Lung microvascular endothelial cell (primary cell): ENCODE data around the gene PRDM4. TPM values are rescaled to one million over a fixed set of nuclear protein-coding genes. Genes with fewer than 3 reads are reported as not detected.
"Not testable (repeated sequence)": the region's sequence is repeated elsewhere in the genome, so short reads cannot be mapped to it uniquely, and the experiment has no call there.

Experiments used
- DNase-seq, 2 donors: peaks; one replicate each; pipeline versions ENCODE4 v3.0.0 to v3.0.0-alpha.2; 2010; ENCODE audit warnings: low read depth in 2 of 2
- total RNA-seq: library from RNA; depleted of rRNA; stranded (reverse); fragments of >200 nt; gene quantifications from 2 replicates; pipeline ENCODE4 v1.2.1, GENCODE V29; 2014

PRDM4 gene
- total RNA-seq, 1 donor from 2014 or later = 19.2 TPM

- DNase-seq = no peak
Observed at GRCh38 chr12:107774349-107775029, 13.6 kb upstream of the PRDM4 start, which contains the start of gene ASCL4. ASCL4 (plus strand) TSS chr12:107774704; CDS start chr12:107775219, 515 bp downstream.

DNA sequence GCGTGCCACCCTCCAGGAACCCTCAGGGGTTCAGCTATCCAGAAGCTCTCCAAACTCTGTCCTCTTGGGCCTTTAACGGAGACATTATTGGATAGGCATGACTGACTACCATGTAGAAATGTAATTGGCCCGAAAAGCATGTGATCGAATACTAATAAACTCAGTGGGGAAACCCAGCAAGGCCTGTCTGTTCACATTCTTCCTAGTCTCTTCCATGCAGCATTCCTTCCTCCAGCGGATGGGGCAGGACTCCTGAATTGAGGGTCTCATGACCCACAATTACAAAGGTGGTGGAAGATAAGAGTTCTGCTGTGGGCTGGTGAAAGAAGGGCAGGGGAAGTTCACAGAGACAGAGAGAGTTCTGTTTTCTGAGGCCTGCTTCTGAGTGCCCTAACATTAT lies 6.5 kb upstream of the PRDM4 start:
- DNase-seq = no peak

DNA sequence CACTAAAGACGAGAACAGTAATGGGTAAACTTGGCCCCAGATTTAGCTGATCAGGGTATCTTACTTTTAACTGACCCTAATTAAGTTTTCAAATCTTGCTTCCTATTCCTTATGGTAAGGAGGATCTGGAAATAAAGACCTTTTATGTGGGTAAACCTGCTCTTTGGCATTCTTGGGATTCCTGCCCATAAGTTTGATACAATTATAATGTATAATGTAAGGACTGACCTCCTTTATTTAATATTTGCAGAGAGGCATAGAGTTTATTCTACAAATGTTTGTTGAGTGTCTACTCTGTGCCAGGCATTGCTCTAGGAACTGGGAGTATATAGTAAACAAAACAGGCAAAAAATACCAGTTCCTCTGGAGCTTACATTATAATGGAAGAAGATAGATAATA lies 4.4 kb upstream of the PRDM4 start:
- DNase-seq = no peak

GRCh38 chr12:107764626-107765025 lies 3.7 kb upstream of the PRDM4 start:
- no peak for DNase-seq

DNA sequence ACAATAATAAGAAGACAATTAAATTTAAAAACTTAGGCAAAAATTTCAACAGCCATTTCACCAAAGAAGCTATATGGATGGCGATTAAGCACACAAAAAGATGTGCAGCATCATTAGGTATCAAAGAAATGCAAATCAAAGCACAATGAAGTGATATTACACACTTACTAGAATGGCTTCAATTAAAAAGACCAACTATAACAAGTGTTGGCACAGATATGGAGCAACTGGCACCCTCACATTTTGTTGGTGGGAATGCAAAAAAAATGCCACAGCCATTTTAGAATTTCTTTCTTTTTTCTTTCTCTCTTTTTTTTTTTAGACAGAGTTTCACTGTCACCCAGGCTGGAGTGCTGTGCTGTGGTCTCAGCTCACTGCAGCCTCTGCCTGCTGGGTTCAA lies 1.9 kb upstream of the PRDM4 start:
- DNase-seq = no peak

DNA sequence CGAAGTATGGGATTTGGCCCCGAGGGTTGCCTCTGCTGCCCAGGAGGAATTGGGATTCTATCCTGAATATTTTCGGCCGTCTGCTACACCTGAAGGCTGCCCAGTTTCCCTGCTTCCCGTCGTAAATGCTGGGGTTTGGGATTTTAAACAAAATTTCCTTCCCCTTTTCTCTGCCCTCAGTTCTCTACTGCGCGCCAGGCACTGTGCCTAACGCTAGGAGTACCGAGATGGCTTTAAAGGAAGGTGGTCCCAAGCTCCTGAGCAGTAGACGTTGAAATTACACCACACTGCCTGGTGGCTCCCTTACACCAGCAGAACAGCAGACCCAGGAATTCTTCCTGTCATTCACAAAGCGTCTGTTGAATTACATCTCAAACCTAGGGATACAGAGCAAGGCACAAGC lies 566 bp upstream of the PRDM4 start:
- no peak for DNase-seq

GRCh38 chr12:107760207-107760808 lies 629 bp downstream of the PRDM4 start:
- peak; percentile 34 for DNase-seq

DNA sequence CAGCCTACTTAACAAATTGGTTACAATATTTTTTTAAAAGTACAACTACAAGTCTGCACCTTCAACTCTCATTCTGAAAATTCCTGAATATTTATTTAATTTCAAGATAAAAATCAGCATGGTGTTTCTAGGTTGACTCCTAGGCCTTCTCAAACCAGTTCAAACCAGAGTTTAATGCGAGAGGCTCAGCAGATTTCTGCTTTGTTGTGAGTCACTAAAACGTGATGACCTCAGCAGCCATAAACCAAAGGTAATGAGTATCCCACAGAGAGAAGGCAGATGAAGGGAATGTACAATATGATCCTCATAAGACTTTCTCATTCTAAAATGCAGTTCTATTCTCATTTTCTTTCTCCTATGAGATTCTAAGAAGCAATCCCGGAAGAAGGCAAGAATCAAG lies 1.5 kb downstream of the PRDM4 start:
- peak; percentile 62 to 84 for DNase-seq

GRCh38 chr12:107749083-107749482 lies 11.9 kb downstream of the PRDM4 start:
- peak in 1 of 2 donors; percentile 21 for DNase-seq

GRCh38 chr12:107748472-107748871 lies 12.5 kb downstream of the PRDM4 start:
- peak; percentile 17 to 85 for DNase-seq

GRCh38 chr12:107736914-107737313 lies 24.0 kb downstream of the PRDM4 start:
- DNase-seq = no peak

DNA sequence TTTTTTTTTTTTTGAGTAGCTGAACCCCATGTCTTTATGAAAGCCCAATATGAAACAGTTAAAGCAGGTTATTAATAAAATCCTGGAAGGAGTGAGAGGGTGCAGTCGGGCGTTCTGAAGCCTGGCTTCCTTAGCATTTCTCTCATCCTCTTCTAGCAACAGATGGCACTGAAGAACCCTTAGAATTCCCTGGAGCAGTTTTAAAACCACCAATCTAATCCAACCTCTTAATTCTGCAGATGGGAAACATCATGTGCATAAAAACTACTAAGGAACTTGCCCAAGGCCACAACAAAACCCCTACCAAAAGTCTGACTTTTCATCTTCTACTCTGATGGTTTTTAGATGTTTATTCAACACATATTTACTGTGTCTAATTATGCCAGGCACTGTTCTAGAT lies 25.2 kb downstream of the PRDM4 start:
- DNase-seq = no peak

DNA sequence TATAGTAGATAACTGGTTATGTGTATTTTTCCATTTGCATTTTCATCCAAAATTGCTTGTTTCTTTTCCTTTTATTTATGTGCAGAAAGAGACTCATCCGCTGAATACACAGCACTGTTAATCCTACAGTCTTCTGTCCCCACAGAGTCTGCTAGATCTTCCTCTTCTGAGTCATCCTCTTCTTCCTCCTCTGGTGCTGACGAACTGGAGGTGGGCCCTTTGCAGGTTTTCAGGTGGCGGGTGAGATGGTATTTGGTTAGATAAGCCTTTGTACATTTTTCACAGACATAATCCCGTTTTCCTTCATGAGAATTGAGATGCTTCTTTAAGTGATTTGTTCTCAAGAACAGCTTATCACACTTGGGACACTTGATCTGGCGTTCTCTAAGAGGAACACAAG lies 26.8 kb downstream of the PRDM4 start:
- DNase-seq = no peak

DNA sequence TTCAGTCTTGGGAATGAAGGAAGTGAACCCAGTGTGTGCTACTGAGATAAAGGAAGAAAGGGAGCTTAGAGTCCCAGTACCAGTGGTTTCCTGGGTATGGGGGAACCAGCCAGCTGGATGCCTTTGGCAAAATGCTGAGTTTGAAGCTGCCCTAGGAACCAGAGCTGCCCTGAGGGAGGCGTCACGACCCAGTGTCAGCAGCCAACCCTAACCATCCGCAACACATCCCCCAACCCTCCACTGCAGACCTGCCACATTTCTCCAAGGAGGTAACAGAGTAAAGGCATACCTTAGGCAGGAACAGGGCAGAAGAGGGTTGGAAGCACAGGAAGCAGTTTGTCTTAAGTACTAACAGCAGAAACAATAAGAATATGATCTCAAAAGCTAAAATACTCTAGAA lies 28.6 kb downstream of the PRDM4 start:
- no peak for DNase-seq

GRCh38 chr12:107731366-107731765 lies 29.6 kb downstream of the PRDM4 start:
- DNase-seq = peak in 1 of 2 donors; percentile 35

DNA sequence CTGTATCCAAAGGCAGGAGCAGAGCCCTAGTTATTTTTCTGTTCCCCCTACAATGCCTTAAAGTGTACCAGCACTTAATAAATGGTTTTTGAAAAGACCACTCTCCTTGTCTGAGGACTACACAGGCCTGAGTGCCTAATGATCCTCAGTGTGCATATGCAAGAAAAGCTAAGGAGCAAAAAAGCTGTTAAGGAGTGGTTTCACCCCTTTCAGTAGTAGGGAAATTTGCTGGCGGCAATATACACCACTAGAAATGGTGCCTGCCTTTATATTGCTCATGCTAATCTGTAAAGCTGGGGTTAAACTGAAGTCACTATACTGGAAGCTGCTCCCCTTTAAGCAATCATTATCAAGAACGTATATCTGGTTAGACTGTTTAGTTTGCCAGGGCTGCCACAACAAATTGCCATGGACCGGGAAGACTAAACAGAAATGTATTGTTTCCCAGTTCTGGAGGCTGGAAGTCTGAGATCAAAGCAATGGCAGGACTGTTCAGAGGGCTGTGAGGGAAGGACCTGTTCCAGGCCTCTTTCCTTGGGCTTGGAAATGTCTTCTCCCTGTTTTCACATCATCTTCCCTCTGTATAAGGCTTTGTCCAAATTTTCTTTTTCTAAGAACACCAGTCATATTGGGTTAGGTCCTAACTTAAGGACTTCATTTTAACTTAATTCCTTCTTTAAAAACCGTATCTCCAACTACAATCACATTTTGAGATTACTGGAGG lies 30.2 kb downstream of the PRDM4 start:
- DNase-seq = no peak

- DNase-seq = not testable (repeated sequence)
Observed at GRCh38 chr12:107727742-107728141, 33.2 kb downstream of the PRDM4 start.

GRCh38 chr12:107727327-107727726 lies 33.6 kb downstream of the PRDM4 start:
- not testable (repeated sequence) for DNase-seq

GRCh38 chr12:107718606-107719005 lies 42.3 kb downstream of the PRDM4 start:
- DNase-seq = no peak

GRCh38 chr12:107715780-107716179 lies 45.2 kb downstream of the PRDM4 start:
- no peak for DNase-seq

GRCh38 chr12:107705522-107705921 lies 55.4 kb downstream of the PRDM4 start:
- DNase-seq = not testable (repeated sequence)

GRCh38 chr12:107704041-107704440 lies 56.9 kb downstream of the PRDM4 start:
- no peak for DNase-seq

DNA sequence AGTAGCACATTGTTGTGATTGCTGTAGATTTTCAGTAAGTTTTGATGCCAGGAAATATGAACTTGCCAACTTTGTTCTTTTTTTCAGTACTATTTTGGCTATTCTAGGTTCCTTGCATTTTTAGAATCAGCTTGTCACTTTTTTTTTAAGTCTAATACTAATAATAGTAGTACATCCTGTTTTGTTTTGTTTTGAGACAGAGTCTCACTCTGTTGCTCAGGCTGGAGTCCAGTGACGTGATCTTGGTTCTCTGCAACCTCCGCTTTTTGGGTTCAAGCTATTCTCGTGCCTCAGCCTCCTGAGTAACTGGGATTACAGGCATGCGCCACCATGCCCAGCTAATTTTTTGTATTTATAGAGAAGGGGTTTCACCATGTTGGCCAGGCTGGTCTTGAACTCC lies 58.8 kb downstream of the PRDM4 start:
- no peak for DNase-seq
